Measurements from ENCODE around the gene TYMP. TPM values are rescaled to one million over a fixed set of nuclear protein-coding genes. Genes with fewer than 3 reads are reported as not detected.

TYMP gene
- total RNA-seq, 2 donors from 2014 or later: 1.2 to 2.1 TPM

DNA sequence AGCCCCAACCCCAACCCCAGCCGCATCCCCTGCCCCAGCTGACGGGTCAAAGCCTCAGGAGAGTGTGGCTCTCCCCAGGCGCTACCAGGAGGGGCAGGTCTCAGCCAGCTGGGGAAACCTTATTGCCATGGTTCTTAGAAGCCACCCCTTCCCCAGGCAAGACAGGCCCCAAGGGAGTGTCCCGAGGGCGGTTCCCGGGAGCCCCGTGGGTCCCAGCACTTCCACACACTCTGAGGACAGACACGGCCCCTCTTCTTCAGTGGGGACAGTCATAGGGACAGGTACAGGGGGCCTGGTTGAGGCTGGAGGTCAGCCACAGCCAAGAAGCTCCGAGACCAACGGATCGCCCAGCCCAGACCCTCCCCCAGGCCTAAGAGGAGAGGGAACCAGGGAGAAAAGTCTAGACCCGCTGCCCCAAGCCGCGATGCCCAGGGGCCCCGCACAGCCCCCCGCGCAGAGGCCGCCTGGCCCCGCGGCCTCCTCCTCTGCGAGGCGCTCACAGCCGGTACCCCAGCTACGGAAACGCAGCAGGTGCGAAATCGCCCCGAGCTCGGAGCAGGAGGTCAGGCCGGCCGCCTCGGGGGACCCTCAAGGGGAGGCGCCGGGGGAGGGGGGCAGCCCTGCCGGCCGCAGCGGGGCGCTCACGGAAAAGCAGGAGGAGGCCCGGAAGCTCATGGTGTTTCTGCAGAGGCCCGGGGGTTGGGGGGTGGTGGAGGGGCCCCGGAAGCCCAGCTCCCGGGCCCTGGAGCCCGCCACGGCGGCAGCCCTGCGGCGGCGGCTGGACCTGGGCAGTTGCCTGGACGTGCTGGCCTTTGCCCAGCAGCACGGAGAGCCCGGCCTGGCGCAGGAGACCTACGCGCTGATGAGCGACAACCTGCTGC is 18.5 kb upstream of the TYMP start:
- Mint-ChIP-seq H3K27ac (no peak overlapping the region), H3K4me1 (peaks cover 3% of the 10 kb centered on the region), H3K36me3 (ENCODE audit: low read depth) (no peaks in the 10 kb centered on the region), H3K9me3 (no peaks in the 10 kb centered on the region), H3K4me3 (no peak overlapping the region), H3K27me3 (ENCODE audit: insufficient read depth) (peaks cover 18% of the 10 kb centered on the region)
- Histone ChIP-seq H3K36me3 (ENCODE audit: control insufficient read depth, insufficient read depth, low read length) (no peaks in the 10 kb centered on the region), H3K27me3 (ENCODE audit: control insufficient read depth, insufficient read depth, low read length, poor library complexity, severe bottlenecking) (peaks cover 14% of the 10 kb centered on the region), H3K4me1 (ENCODE audit: control insufficient read depth, insufficient read depth, low read length) (no peaks in the 10 kb centered on the region), H3K9me3 (ENCODE audit: control insufficient read depth, low read length) (no peaks in the 10 kb centered on the region), H3K9ac (ENCODE audit: extremely low read depth, low read length, poor library complexity, severe bottlenecking) (no peak overlapping the region), H3K4me3 (ENCODE audit: low read length) (no peak overlapping the region), H3K27ac (ENCODE audit: low read depth, low read length) (no peak overlapping the region)
- TF ChIP-seq, protein P1, sequence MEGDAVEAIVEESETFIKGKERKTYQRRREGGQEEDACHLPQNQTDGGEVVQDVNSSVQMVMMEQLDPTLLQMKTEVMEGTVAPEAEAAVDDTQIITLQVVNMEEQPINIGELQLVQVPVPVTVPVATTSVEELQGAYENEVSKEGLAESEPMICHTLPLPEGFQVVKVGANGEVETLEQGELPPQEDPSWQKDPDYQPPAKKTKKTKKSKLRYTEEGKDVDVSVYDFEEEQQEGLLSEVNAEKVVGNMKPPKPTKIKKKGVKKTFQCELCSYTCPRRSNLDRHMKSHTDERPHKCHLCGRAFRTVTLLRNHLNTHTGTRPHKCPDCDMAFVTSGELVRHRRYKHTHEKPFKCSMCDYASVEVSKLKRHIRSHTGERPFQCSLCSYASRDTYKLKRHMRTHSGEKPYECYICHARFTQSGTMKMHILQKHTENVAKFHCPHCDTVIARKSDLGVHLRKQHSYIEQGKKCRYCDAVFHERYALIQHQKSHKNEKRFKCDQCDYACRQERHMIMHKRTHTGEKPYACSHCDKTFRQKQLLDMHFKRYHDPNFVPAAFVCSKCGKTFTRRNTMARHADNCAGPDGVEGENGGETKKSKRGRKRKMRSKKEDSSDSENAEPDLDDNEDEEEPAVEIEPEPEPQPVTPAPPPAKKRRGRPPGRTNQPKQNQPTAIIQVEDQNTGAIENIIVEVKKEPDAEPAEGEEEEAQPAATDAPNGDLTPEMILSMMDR (conservative IDR thresholded peaks at IDR 0.05): no peak
- no peak for DNase-seq
- 92 to 95% methylated on average over 35 to 56 of the region's 56 CpGs for WGBS, 2 experiments (ENCODE audit: insufficient coverage in 1 of 2, insufficient read length in 1 of 2)

DNA sequence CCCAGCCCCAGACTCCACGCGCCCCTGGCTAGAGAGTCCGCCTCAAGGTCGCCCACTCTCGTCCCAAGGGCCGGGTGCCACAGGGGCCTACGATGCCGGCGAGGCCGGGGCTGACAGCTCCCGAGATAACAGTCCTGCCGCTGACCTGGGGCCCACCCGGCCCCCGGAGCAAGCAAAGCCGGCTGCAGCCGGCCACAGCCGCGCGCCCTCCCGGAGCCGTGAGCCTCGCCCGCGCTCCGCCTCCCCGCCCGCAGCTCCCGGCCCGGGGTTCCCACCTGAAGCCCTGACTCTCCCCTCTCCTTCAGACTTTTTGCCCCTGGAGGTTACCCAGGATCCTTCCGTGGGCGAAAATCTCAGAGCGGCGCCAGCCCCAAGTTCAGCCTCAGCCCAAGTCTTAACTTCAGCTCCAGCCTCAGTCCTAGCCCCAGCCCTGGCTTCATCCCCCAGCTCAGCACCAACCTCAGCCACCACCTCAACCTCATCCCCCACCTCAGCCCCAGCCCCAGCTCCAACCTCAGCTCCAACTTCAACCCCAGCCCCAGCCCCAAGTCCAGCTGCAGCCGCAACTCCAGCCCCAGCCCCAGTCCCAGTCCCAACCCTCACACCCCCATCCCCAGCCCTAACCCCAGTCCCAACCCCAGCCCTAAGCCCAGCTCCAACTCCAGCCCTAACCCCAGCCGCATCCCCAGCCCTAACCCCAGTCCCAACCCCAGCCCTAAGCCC is 17.6 kb upstream of the TYMP start:
- Mint-ChIP-seq H3K4me3 (no peak overlapping the region), H3K27ac (no peak overlapping the region), H3K4me1 (peaks cover 3% of the 10 kb centered on the region), H3K36me3 (ENCODE audit: low read depth) (no peaks in the 10 kb centered on the region), H3K27me3 (ENCODE audit: insufficient read depth) (peaks cover 18% of the 10 kb centered on the region), H3K9me3 (no peaks in the 10 kb centered on the region)
- H3K9ac ChIP-seq (ENCODE audit: extremely low read depth, low read length, poor library complexity, severe bottlenecking): no peak overlapping the region
- no peaks in the 10 kb centered on the region for H3K4me1 ChIP-seq (ENCODE audit: control insufficient read depth, insufficient read depth, low read length)
- TF ChIP-seq, protein P1 (conservative IDR thresholded peaks at IDR 0.05): no peak
- DNase-seq: no peak
- no peak overlapping the region for H3K27ac ChIP-seq (ENCODE audit: low read depth, low read length)
- H3K36me3 ChIP-seq (ENCODE audit: control insufficient read depth, insufficient read depth, low read length): no peaks in the 10 kb centered on the region
- peaks cover 14% of the 10 kb centered on the region for H3K27me3 ChIP-seq (ENCODE audit: control insufficient read depth, insufficient read depth, low read length, poor library complexity, severe bottlenecking)
- 93 to 97% methylated on average over 8 to 35 of the region's 35 CpGs for WGBS, 2 experiments (ENCODE audit: insufficient coverage in 1 of 2, insufficient read length in 1 of 2)
- H3K4me3 ChIP-seq (ENCODE audit: low read length): no peak overlapping the region
- no peaks in the 10 kb centered on the region for H3K9me3 ChIP-seq (ENCODE audit: control insufficient read depth, low read length)

GRCh38 chr22:50546326-50547262 is 16.8 kb upstream of the TYMP start:
- DNase-seq: peak; percentile 45
- H3K36me3 ChIP-seq (ENCODE audit: control insufficient read depth, insufficient read depth, low read length): no peaks in the 10 kb centered on the region
- peaks cover 13% of the 10 kb centered on the region for H3K27me3 Mint-ChIP-seq (ENCODE audit: insufficient read depth)
- no peak overlapping the region for H3K27ac ChIP-seq (ENCODE audit: low read depth, low read length)
- WGBS, 2 experiments (ENCODE audit: insufficient coverage in 1 of 2, insufficient read length in 1 of 2): 95 to 96% methylated on average over 66 to 77 of the region's 78 CpGs
- no peaks in the 10 kb centered on the region for H3K36me3 Mint-ChIP-seq (ENCODE audit: low read depth)
- no peak overlapping the region for H3K27ac Mint-ChIP-seq
- TF ChIP-seq, protein P1 (conservative IDR thresholded peaks at IDR 0.05): no peak
- H3K4me3 ChIP-seq (ENCODE audit: low read length): no peak overlapping the region
- H3K9me3 Mint-ChIP-seq: no peaks in the 10 kb centered on the region
- no peak overlapping the region for H3K9ac ChIP-seq (ENCODE audit: extremely low read depth, low read length, poor library complexity, severe bottlenecking)
- no peaks in the 10 kb centered on the region for H3K9me3 ChIP-seq (ENCODE audit: control insufficient read depth, low read length)
- H3K4me3 Mint-ChIP-seq: no peak overlapping the region
- H3K4me1 ChIP-seq (ENCODE audit: control insufficient read depth, insufficient read depth, low read length): no peaks in the 10 kb centered on the region
- H3K4me1 Mint-ChIP-seq: peaks cover 3% of the 10 kb centered on the region
- peaks cover 14% of the 10 kb centered on the region for H3K27me3 ChIP-seq (ENCODE audit: control insufficient read depth, insufficient read depth, low read length, poor library complexity, severe bottlenecking)

Data from endodermal cell (in vitro differentiated cells).